GM21423 (cell line): ENCODE results near the gene PLPP1.
"Not testable (repeated sequence)": the region's sequence is repeated elsewhere in the genome, so short reads cannot be mapped to it uniquely, and the experiment has no call there.

Source experiments
- ATAC-seq: cut with Tn5 transposase; IDR thresholded peaks from one replicate; pipeline ENCODE4 v1.9.1; 2021; ENCODE audit warnings: mild to moderate bottlenecking, moderate library complexity; ENCODE audit not compliant: unreplicated experiment

PLPP1 gene

DNA sequence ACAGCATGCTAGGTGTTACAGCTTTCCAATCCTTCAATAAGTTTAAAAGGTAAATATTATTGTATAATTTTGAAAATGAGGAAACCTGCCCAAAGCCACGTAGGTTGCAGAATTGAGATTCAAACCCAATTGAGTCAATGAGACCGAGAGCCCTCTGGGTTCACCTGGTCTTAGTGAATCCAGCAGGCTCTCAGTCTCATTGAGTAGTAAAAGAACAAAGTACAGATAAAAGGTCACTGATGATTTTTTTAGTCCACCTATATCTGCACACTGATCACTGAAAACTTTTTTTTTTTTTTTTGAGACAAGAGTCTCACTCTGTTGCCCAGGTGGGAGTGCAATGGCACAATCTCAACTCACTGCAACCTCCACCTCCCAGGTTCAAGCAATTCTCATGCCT lies 27.2 kb downstream of the PLPP1 start:
- no peak for ATAC-seq

DNA sequence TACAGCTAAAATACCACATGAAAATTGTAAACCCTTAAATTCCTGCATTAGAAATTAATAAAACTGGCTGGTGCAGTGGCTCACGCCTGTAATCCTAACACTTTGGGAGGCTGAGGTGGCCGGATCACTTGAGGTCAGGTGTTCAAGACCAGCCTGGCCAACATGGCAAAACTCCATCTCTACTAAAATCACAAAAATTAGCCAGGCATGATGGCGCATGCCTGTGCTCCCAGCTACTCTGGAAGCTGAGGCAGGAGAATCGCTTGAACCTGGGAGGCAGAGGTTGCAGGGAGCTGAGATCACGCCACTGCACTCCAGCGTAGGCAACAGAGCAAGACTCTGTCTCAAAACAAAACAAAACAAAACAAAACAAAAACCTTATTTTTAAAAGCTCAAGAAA lies 29.1 kb downstream of the PLPP1 start:
- not testable (repeated sequence) for ATAC-seq

DNA sequence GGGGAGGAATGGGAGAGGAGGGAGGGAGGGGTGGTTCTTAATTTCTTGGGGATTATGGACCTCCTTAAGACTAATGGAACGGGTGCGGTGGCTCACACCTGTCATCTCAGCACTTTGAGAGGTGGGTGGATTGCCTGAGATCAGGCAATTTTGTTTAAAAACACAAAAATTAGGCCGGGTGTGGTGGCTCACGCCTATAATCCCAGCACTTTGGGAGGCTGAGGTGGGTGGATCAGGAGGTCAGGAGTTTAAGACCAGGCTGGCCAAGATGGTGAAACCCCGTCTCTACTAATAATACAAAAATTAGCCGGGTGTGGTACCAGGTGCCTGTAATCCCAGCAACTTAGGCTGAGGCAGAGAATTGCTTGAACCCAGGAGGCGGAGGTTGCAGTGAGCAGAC lies 30.8 kb downstream of the PLPP1 start:
- not testable (repeated sequence) for ATAC-seq

DNA sequence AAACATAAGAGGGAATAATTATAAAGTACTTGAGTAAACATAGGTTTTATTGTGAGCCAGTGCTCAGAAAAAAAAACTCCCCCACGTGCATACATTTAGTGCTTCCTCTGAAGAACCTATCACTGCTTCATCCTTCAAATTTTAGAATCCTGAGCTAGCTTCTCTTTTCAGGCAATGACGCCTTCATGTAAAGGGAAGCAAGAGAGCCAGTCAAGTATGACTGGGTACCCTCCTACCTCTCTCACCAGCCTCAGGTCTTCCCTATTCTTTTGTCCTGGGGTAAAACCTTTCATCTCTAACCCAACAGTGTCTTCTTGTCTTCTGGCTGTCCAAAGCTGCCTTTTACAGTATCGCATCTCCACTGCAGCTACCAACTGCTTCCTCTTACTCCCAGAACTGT lies 32.0 kb downstream of the PLPP1 start:
- no peak for ATAC-seq

DNA sequence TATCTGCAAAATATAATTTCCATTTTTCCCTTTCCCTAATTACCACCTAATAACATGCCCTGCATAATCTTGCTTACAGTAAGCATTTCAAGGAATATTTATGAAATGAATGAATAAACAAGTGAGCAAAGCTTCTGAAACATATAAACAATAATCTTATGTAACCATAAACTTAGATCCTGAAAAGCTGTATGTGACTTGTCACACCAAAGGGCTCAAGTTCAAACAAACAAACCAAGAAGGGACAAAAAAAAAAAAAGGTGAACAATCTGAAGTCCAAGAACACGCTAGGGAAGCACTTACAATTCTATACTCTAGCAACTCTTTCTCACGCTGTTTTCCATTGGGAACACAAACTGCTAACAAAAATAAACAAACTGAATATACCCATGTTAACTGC lies 36.3 kb downstream of the PLPP1 start:
- ATAC-seq: no peak

DNA sequence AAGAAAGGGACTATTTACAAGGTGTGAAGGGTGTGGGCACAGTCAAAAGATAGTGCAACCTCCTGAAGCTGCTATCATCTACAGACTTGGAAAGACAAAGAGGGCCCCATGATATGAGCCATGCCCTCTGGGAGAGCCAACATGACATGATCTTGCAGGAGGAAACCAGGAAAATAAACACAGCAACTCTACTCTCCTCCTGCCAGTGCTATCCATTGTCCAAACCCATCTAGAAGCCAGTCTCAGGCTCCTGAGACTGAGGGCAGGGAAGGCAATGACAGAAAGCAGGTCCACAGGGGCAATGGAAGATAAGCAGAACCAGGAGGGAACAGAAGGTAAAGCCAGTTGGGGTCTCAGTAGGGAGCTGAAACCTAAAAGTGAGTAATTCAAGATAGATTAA lies 37.1 kb downstream of the PLPP1 start:
- ATAC-seq: no peak

DNA sequence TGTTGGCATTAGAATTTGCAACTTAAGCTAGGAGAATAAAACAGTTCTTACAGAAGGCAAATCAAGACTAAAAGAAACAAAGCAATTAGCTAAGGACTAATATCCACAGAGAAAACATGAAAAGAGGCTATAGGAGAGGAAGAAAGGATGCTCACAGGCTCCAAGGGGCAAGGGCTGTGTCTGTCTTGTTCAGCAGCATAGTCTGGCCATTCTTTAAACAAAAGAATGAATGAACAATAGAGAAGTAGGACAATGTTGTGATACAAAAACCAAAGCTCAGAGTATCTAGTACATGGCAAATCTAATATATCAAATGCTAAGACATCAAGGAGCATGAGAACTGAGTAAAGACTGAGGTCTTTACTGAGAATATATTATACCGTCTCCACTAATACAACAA lies 39.5 kb downstream of the PLPP1 start:
- ATAC-seq: no peak

DNA sequence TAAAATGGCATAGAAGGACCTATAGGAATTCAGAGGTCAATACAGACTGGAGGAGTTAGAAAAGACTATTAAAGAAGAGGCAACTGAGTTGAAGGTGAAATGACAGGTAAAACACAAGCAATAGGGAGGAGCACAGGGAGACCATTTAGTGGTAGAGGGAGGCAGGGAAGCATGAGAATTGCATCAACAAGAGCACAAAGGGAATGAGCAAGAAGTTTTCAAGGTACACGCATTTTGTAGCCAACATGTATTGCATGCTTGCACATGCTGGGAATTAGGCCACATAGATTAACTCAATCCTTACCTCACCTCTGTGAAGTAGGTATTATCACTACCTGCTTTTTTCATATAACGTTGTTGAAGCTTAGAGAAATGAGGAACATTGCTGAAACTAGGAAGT lies 42.3 kb downstream of the PLPP1 start:
- no peak for ATAC-seq

DNA sequence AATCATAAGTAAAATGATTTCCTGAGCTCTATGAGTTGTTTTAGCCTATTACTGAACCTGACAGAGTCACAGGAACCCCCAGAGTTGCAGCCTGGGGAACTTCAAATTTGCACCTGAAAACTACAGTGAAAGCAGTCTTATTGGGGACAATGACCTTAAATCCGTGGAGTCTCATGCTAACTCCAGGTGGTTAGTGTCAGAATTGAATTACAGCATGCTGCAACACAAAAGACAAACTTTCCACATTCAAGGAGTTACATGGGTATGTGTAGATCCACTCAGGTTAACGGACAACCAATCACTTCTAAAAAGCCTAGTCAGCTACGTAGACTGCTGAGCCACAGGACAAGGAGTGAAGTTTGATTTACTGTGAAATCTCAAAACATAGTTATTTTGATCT lies 49.7 kb downstream of the PLPP1 start:
- ATAC-seq: no peak

DNA sequence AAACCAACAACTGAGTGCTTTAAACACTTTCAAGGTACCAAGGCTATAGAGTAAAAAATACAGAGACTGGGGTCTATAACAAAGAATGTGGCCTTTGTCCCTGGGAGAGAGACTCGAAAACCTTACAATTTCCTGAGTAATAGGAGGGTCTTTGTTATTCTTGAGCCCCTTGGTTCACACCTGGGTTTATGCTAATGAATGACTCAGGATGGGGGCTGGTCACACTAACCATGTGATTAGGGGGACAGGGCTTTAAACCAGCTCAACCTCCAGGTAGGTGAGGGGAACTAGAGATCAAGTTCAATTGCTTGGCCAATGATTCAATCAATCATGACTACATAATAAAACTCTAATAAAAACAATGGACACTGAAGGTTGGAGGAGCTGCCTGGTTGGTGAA lies 50.2 kb downstream of the PLPP1 start:
- no peak for ATAC-seq

DNA sequence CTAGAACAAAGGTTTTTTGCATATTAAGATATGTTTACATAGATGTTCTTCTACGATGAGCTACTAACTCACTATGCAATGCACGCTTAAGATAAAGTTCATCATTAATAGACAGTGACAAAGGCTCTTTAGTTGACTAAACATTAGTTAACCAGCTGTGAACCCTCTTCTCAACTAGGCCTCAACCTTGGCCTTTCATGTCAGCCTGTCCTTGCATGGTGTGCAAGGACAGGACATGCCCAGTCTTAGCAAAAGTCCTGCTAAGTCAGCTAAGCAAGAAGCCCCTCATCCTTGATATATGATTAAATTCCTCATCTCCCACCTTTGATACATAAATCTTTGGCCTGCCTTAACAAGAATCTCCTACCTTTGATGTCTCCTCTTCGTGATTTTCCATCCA lies 50.9 kb downstream of the PLPP1 start:
- ATAC-seq: no peak

DNA sequence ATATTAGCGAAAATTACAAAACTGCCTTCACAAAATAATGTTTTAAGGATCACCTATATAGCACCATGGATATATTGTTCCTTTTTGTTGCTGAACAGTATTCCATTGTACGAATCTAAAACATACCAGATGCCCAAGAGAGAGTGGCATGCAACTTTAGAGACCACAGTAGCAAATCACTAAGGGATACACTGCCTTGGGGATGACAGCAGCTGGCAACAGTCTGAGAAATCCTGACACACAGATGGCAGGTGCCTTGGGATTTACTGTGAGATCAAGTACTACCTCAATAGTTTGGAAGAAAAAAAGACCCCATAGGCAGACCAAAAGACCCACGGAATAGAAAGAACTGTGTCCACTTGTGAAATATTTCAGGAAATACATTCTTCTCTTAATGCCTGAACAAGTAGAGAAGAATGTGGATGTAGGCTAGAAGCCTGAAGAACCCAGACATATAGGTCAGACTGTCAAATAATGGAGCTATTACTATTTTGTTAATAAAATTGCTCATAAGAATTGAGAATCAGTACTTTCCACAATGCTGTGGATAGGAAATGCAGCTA lies 53.4 kb downstream of the PLPP1 start:
- no peak for ATAC-seq

DNA sequence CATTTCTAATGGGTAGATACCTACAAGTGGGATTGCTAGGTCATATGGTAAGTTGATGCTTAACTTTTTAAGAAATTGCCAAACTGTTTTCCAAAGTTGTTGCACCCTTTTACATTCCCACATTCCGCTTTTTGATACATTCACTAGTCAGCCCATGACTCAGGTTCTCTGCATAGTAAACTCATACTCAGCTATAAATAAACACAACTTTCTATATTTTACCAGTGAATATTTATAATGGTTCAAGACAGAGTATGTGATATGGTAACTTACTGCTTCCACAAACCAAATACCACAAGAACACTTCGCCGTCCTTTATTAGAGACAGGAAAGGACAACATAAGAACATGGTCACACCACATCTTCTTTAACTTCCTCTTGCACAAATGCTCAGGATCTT lies 54.0 kb downstream of the PLPP1 start:
- no peak for ATAC-seq

DNA sequence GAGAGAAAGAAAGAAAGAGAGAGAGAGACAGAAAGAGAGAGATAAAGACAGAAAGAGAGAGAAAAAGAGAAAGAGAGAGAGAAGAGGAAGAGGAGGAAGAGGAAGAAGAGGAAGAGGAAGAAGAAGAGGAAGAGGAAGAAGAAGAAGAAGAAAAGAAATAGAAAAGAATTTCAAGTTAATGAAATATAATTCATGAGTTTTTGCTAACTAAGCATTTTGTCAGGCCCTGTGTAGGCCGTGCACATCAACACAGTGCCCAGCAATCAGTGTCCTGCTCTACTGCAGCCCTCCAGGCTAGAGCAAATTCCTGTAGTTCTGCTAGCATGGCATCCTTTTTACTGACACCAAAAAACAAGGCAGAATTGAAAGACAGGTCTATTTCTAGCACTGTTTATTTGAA lies 62.1 kb downstream of the PLPP1 start:
- ATAC-seq: no peak

DNA sequence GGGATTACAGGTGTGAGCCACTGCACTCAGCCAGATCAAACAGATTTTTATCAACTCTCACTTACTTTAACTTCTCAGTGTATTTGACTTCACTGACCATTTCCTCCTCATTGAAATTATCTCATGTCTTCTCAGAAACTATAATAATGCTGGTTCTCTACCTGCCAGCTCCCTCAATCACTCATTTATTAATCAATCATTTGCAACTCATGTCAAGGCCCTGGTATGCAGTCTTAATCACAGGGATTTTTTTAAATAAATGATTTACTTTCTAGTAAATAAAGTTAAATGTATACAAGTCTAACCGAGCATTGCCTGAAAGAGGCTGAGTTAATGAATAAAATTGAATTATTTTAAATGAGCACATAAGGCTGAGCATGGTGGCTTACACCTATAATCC lies 63.3 kb downstream of the PLPP1 start:
- ATAC-seq: peak; percentile 42

DNA sequence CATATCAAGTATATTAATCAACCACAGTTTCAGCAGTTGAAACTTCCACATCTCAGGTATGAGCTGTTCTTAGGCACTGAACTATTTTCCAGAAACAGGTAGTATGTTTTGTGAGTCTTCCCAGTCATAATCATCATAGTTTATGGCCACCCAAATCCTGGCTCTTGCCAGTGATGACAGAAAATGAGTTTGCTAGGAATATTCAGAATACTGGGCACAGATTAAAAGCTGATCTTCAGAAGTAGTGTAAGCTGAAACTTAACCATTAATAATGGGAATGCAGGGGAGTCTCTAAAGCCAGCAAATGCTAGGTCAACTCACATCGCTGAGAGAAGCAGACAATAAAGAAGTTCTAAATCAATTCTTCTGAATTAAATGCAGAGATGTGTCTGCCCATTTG lies 64.5 kb downstream of the PLPP1 start:
- ATAC-seq: no peak

DNA sequence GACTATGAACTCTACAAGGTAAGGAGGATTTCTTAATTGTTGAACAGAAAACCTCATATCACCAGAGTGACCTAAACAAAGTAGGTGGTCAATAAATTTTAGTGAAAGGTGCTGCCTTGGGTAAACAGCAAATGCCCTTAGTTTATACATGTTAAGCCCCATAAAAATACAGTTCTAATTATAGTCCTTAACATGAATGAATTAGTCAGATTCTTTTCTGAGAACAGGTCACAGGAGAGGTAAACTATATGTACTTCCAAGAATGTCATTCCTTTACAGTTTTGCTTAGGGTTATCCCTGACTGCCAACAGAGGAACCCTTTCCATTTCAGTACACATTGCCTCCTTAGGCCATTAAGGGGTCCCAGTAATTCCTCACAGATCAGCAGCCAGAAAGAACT lies 64.9 kb downstream of the PLPP1 start:
- ATAC-seq: no peak

DNA sequence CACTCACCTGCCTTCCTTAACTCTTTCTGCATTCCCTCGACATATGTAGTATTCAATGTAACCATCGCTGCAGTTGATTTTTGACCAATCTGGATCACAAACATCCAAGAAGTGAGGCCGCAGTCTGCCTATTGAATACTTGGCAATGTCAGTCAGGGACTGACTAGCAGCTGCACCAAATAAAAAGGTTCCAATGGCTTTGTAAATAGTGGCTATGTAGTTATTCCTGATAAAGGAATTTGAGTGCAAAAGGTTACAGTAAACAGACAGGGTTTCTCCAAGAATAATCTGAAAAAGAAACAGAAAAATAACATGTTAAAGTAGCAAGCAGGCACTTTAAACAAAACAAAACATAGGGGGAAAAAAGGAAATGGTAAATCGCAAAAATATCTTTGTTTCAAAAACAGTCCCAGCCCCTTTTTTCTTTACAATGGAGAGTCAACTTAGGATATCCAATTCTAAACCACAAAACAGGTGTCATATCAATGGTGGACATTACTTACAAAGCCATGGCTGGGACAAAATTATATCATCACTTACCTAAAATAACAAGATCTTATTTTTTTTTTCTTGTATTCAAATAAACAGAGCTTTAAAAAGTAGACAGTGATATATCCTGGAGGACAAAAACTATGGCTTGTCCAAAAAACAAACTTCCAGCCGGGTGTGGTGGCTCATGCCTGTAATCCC lies 66.8 kb downstream of the PLPP1 start:
- no peak for ATAC-seq

DNA sequence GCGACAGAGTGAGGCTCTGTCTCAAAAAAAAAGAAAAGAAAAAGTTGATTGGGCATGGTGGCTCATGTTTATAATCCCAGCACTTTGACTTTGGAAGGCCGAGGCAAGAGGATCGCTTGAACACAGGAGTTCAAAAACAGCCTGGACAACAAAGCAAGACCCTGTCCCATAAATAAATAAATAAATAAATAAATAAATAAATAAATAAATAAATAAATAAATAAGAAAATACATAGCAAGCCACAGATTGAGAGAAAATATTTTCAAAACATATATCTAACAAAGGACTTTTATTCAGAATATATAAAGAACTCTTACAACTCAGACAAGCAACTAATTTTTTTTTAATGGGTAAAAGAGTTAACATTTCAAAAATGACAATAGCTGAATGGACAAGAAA lies 71.2 kb downstream of the PLPP1 start:
- no peak for ATAC-seq

DNA sequence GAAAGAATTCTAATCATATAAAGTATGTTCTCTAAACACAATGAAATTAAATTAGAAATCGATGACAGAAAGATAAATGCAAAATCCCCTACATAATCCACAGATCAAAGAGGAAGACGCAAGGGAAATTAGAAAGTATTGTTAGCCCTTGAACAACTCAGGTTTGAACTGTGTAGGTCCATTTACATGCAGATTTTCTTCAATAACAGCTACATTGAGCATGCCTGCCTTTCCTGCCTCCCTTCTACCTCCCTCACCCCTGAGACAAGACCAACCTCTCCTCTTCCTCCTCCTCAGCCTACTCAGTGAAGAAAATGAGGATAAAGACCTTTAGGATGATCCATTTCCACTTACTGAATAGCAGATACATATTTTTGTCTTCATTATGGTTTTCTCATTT lies 75.2 kb downstream of the PLPP1 start:
- no peak for ATAC-seq

DNA sequence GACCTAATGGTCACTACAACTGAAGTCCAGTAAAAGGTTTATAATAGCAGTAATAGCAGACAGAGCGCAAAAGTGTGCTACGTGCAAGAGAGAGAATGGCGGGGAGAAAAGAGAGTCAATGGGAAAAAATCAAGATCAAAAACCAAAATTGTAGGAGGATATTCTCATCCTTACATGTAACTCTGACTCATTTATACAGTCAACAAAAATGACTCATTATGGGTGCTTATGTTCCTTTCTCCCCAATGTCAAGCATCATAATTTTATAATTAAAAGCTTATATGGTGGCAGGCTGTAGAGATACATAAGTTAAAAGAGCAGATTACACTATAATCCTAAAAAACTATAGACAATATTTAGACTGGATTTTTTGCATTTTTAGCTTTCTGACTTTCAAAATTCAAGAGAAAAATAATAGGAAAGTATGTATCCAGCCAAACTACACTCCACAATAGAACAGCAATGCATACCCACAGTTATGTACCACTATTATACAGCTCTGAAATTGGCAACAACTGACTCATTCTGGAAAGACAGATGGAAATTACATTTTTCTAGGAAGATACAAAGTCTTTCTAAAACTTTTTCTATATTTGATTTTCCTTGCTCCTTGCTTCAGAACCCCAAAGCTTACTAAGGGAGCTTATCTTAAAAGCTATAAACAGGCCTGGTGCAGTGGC lies 78.4 kb downstream of the PLPP1 start:
- ATAC-seq: no peak

DNA sequence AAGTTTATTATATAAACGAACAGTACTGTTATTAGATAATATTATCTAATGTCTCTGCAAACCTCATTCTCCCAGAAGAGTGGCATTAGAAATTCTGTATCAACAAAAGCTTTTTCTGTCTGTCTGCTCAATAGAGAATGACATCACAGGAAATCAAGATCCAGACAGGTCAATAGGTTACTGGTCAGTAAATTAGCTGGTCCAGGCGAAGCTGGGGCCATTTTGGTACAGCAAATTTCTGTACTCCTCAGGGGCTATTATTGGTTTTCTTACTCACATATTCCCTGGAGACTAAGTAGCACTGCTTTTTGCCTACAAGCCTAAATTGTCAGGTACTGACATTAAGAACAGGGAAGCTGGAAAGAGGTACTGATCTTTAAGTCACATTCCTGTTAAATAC lies 80.5 kb downstream of the PLPP1 start:
- no peak for ATAC-seq

DNA sequence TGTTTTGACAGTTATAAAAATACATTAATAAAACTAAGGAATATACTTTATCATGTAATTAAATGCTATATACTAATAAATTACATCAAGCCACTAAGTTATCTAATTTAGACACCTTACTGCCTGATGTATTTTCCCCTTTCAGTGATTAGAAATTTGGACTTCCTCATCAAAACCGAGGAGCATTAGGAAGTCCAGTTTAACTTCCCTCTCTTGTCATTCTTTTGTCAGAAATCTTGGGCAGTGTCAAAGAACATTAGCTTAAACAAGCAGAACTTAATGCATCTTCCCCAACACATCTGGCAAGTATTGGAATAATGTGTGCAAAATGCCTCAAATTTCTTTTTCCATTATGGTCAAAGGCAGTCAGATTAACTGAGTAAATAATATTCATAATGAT lies 81.6 kb downstream of the PLPP1 start:
- no peak for ATAC-seq
